ENCODE results near the gene IL17C.

Gene IL17C

DNA sequence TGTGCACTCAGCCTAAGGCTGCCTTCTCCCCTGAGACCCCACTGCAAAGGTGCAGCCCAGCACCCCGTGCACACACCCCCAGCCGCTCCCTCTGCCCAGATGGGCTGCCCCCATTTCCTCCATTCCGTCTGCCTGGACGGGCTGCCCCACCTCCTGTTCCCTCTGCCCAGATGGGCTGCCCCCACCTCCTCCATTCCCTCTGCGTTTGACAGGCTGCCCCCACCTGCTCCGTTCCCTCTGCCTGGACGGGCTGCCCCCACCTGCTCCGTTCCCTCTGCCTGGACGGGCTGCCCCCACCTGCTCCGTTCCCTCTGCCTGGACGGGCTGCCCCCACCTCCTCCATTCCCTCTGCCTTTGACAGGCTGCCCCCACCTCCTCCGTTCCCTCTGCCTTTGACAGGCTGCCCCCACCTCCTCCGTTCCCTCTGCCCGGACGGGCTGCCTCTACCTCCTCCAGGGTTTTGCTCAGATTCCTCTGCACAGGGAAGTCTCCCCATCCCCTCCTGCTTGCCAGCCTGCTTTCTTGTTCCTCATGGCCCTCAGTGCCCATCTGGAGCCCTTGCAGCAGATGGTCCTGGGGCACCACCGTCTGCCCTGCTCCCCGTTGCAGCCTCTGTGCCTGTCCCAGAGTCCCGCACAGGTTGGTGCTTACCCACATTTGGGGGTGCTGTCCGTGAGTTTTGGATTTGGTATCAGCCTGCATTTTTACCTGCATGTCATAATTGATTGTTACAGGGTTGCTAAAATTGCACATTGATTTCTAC, 23.4 kb upstream of the IL17C start:
- peaks cover 97% of the 10 kb centered on the region for H3K36me3 Mint-ChIP-seq (ENCODE audit: low read depth)
- no peak overlapping the region for H3K27ac Mint-ChIP-seq
- no peak overlapping the region for H3K4me3 Mint-ChIP-seq
- H3K9me3 Mint-ChIP-seq = no peaks in the 10 kb centered on the region
- intact Hi-C loops (cut with micrococcal nuclease) = no loop called here
- H3K27me3 Mint-ChIP-seq = no peaks in the 10 kb centered on the region
- peaks cover 5% of the 10 kb centered on the region for H3K4me1 Mint-ChIP-seq (ENCODE audit: low read depth)

DNA sequence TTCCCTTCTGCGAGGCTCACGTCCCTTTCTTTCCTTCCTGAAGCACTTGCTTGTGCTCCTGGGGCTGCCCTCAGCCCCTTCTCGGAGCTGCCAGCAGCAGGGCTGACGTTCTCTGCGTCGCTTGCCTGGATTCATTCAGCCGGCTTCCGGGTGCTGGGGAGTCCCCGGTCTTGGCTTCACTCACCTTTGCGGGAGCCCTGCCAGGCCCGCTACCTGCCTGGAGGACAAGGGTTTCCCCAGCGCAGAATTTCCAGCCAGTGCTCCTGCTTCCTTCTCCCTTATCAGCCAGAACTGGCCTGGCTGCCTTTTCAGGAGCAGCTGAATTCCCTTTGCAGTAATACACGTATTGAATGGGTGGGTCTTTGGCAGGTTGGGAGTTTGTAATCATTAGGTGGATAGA, 22.1 kb upstream of the IL17C start:
- intact Hi-C loops (cut with micrococcal nuclease) = no loop called here

DNA sequence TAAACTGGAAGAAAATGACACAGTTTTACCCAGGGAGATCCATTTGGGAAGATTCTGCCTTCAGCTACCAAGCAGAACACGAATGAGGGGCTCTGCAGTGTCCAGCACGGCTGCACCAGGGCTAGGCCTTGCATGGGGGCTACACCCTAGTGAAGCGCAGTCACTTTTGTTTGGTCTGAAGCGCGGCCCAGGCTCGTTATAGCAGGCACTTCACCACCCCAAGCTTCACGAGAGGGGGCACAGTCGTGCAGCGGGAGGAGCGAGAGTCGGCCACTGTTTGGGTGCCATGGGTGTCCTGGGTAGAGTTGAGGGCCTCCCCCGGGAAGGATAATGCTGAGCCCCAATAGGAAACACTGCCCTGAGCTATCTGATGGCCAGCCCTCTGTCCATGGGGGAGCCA, 21.6 kb upstream of the IL17C start:
- Mint-ChIP-seq H3K27me3 (no peaks in the 10 kb centered on the region), H3K36me3 (ENCODE audit: low read depth) (peaks cover 89% of the 10 kb centered on the region), H3K4me3 (no peak overlapping the region), H3K9me3 (no peaks in the 10 kb centered on the region), H3K27ac (no peak overlapping the region), H3K4me1 (ENCODE audit: low read depth) (peaks cover 5% of the 10 kb centered on the region)
- intact Hi-C loops (cut with micrococcal nuclease) = no loop called here

More for the DNA sequence above, 22.1 kb upstream of the IL17C start:
- H3K27me3 Mint-ChIP-seq = no peaks in the 10 kb centered on the region
- no peaks in the 10 kb centered on the region for H3K9me3 Mint-ChIP-seq
- H3K27ac Mint-ChIP-seq = no peak overlapping the region
- peaks cover 5% of the 10 kb centered on the region for H3K4me1 Mint-ChIP-seq (ENCODE audit: low read depth)
- H3K36me3 Mint-ChIP-seq (ENCODE audit: low read depth) = peaks cover 92% of the 10 kb centered on the region
- H3K4me3 Mint-ChIP-seq = no peak overlapping the region

DNA sequence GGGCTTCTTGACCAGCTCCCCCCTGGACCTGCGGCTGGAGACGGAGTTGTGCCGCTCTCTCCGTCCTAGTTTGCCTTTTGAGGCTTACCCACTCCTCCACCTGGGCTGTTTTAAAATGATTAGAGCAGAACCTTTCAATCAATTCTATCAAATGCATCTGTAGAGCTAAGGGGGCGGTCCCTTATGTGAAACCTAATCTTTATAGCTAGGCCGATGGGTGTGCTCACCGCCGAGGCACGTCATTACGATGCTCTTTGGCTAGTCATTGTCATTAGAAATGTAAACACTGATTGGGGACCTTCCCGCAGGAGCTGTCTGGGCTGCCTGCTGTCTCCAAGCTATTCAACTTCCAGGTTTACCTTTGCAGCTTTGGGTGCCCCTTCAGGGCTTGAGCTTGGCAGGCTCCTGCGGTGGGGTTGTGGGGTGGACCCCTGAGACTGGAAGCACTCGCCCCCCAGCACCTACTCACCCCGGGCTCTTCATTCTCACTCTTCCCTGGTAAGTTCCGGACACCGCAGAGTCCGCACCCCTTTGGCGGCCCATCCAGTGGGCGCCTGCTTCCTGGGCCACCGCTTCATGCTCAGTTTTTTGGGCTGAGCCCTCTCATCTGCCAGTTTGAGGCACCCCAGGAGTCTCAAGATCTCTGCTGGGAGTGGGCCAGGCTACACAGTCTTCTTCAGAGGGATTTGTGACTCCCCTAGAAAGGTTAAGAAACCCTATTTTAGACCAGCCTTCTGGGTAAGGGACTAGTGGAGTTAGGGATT, 20.9 kb upstream of the IL17C start:
- no peaks in the 10 kb centered on the region for H3K27me3 Mint-ChIP-seq
- H3K36me3 Mint-ChIP-seq (ENCODE audit: low read depth) = peaks cover 91% of the 10 kb centered on the region
- no peaks in the 10 kb centered on the region for H3K9me3 Mint-ChIP-seq
- no peak overlapping the region for H3K4me3 Mint-ChIP-seq
- H3K27ac Mint-ChIP-seq = peak overlapping the region; percentile 20
- intact Hi-C loops (cut with micrococcal nuclease) = no loop called here
- H3K4me1 Mint-ChIP-seq (ENCODE audit: low read depth) = peaks cover 5% of the 10 kb centered on the region

DNA sequence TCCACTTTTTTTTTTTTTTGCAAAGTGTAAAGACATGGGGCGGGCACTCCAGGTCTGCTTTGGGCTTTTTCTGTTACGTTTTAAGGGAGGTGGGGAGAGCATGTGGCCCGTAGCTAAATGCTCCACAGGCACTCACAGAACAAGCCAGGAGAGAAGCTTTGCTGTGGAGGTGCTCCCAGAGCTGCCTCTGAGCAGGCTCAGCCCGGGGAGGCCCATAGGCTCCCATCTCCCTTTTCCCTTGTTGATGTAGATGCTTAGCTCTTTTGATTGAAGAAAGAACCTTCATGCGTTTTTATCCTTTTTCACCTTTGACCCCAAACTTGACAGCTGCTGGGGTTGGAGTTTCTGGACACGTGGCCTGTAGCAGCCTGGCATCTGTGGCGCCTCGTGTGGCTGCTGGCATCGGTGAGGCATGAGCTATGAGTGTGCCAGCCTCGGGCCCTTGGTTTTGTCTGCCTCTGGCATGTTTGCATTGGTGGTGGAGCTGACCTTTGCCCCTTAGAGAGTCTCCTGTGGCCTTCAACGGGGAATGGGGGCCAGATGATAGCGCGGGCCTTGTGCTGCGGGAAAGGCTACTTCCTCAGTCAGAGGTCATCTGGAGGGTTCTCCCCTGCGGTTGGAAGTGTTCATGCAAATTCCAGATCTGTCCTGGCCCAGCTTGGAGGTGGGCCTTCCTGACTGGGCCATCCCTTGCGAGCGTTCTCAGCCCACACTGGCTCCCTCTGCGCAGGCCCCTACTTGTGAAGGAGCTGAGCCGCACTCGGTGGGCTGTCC, 20.0 kb upstream of the IL17C start:
- H3K9me3 Mint-ChIP-seq = no peaks in the 10 kb centered on the region
- no peak overlapping the region for H3K4me3 Mint-ChIP-seq
- H3K36me3 Mint-ChIP-seq (ENCODE audit: low read depth) = peaks cover 92% of the 10 kb centered on the region
- H3K27ac Mint-ChIP-seq = peak overlapping the region; percentile 20
- no peaks in the 10 kb centered on the region for H3K27me3 Mint-ChIP-seq
- peaks cover 5% of the 10 kb centered on the region for H3K4me1 Mint-ChIP-seq (ENCODE audit: low read depth)
- intact Hi-C loops (cut with micrococcal nuclease) = no loop called here

DNA sequence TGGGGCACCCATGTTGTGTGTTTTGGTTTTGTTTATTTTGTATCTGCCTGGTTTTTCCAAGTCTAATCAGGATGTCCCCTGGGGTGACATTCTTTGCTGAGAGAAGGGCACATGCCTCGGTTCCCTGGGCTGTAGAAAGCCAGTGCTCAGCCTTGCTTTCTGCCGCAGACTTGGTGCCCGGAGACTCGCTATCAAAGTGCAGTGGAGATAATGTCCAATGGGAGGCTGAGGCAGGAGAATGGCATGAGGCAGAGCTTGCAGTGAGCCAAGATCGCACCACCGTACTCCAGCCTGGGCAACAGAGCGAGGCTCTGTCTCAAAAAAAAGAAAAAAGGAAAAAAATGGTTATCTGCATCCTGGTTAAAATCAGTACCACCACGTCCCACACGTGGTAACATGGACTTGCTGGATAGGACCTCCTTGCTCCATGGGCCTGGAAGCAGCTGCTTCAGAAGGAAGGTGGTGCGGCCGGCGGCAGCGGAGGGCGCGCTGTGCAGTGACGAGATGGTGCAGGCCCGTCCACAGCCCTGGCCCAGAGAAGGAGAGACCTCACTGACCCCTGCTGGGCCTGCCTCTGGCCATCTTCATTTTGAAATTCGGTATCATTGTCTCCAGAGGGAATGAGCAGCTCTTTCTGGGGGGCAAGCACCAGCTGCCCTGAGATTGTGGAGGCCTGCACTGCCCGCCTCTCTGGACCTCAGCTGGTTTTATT, 19.3 kb upstream of the IL17C start:
- H3K9me3 Mint-ChIP-seq = no peaks in the 10 kb centered on the region
- H3K4me3 Mint-ChIP-seq = no peak overlapping the region
- H3K27ac Mint-ChIP-seq = no peak overlapping the region
- H3K27me3 Mint-ChIP-seq = no peaks in the 10 kb centered on the region
- peaks cover 4% of the 10 kb centered on the region for H3K4me1 Mint-ChIP-seq (ENCODE audit: low read depth)
- intact Hi-C loops (cut with micrococcal nuclease) = no loop called here
- peaks cover 92% of the 10 kb centered on the region for H3K36me3 Mint-ChIP-seq (ENCODE audit: low read depth)

DNA sequence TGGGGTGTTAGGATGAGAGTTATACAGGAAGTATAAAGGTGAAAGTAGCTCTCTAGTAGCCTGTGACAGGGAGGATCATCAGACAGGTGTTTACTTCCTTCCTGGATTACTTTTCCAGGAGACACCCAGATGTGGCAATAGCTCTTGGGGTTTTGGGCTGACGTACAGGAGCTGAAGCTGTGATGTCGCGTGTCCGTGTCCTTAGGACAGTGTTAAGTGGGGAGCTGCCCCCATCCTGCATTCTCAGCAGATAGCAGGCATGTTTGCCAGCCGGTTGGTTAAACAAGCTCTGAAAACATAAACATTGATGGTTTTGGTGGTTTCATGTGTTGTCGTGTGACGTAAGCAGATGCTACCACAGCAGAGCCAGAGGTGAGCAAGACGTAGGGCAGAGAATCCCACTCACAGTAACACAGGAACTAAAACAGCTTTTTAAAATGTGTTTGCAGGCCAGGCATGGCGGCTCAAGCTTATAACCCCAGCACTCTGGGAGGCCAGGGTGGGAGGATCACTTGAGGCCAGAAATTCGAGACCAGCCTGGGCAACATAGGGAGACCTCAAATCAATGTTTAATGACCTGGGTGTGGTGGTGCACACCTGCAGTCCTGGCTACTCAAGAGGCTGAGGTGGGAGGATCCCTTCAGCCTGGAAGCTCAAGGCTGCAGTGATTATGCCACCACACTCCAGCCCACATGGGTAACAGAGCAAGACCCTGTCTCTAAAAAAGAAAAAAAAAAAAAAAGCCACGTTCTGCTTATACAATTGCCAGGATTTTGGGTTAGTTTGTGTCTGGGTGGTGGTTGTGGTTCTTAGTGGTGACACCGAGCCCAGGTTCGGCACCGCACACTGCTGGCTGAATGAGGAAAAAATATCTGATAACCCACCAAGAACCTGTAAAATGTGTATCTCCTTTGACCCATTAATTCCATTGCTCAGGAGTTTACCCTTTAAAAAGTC, 18.2 kb upstream of the IL17C start:
- H3K9me3 Mint-ChIP-seq = no peaks in the 10 kb centered on the region
- peaks cover 92% of the 10 kb centered on the region for H3K36me3 Mint-ChIP-seq (ENCODE audit: low read depth)
- no peaks in the 10 kb centered on the region for H3K27me3 Mint-ChIP-seq
- H3K4me1 Mint-ChIP-seq (ENCODE audit: low read depth) = no peaks in the 10 kb centered on the region
- intact Hi-C loops (cut with micrococcal nuclease) = no loop called here
- H3K4me3 Mint-ChIP-seq = no peak overlapping the region
- no peak overlapping the region for H3K27ac Mint-ChIP-seq

DNA sequence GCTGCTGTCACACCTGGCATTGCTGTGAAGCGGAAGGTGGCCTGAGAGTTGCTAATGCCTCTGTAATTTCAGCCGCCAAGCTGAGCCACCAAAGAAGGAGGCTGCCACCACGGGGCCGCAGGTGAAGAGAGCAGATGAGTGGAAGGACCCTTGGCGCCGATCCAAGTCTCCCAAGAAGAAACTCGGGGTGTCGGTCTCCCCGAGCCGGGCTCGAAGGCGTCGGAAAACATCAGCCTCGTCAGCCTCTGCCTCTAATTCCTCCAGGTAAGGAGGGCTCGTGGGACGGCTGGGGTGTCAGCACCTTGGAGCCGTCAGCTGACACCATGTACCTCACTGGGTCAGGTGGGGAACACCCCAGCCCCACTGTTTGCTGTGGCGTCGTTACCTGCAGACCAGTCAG, 16.2 kb upstream of the IL17C start:
- Mint-ChIP-seq H3K9me3 (no peaks in the 10 kb centered on the region), H3K4me1 (ENCODE audit: low read depth) (no peaks in the 10 kb centered on the region), H3K4me3 (no peak overlapping the region), H3K27ac (no peak overlapping the region), H3K36me3 (ENCODE audit: low read depth) (peaks cover 92% of the 10 kb centered on the region), H3K27me3 (no peaks in the 10 kb centered on the region)
- intact Hi-C loops (cut with micrococcal nuclease) = no loop called here

DNA sequence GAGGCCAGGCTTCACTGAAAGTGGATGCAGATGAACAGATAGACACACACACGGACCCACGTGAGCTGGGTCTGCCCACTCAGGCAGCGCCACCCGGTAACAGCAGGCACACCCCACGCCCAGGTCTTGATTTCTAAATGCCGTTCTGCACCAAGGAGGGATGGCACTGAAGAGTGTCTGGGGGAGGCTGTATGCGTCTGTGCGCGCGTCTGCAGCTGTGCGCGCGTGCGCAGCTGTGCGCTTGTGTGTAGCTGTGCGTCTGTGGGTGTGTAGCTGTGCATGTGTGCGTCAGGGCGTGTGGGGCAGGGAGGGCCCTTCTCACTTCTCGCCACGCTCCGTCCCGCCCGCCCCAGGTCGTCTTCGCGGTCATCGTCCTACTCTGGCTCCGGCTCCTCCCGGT, 15.5 kb upstream of the IL17C start:
- Mint-ChIP-seq H3K4me1 (ENCODE audit: low read depth) (no peaks in the 10 kb centered on the region), H3K27me3 (no peaks in the 10 kb centered on the region), H3K9me3 (no peaks in the 10 kb centered on the region), H3K36me3 (ENCODE audit: low read depth) (peaks cover 92% of the 10 kb centered on the region), H3K4me3 (no peak overlapping the region), H3K27ac (no peak overlapping the region)
- intact Hi-C loops (cut with micrococcal nuclease) = no loop called here

DNA sequence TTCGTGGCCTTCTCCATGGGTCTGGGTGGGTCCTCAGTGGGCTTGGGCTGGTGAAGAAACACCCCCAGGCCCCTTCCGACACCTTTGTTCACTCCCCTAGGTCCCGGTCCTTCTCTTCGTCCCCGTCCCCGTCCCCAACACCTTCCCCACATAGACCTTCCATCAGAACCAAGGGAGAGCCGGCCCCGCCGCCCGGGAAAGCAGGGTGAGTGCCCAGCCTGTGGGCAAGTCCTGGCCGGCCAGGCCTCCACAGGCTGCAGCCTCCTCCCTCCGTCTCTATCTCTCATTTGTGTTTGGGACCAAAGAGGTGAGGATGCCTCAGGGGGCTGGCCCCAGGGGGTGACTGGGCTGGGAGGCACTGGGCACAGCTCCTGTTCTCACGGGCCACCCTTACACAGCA, 14.5 kb upstream of the IL17C start:
- no peaks in the 10 kb centered on the region for H3K9me3 Mint-ChIP-seq
- no peak overlapping the region for H3K27ac Mint-ChIP-seq
- no peaks in the 10 kb centered on the region for H3K4me1 Mint-ChIP-seq (ENCODE audit: low read depth)
- H3K4me3 Mint-ChIP-seq = no peak overlapping the region
- peaks cover 92% of the 10 kb centered on the region for H3K36me3 Mint-ChIP-seq (ENCODE audit: low read depth)
- no peaks in the 10 kb centered on the region for H3K27me3 Mint-ChIP-seq
- intact Hi-C loops (cut with micrococcal nuclease) = no loop called here

DNA sequence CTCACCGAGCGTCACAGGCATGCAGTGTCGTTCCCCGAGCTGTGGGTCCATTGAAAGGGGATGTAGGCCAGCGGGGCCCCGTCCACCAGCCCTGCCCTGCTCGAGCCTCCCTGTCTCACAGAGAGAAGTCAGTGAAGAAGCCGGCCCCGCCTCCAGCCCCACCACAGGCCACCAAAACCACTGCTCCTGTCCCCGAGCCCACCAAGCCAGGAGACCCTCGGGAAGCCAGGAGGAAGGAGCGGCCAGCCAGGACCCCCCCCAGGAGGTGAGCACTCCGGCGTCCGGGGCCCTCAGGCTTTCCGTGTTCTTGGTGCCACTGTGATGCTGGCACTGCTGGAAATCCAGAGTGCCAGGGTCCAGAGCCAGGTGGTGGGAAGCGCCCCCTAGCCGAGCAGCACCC, 13.9 kb upstream of the IL17C start:
- Mint-ChIP-seq H3K36me3 (ENCODE audit: low read depth) (peaks cover 90% of the 10 kb centered on the region), H3K9me3 (no peaks in the 10 kb centered on the region), H3K27ac (no peak overlapping the region), H3K4me1 (ENCODE audit: low read depth) (no peaks in the 10 kb centered on the region), H3K4me3 (no peak overlapping the region), H3K27me3 (no peaks in the 10 kb centered on the region)
- intact Hi-C loops (cut with micrococcal nuclease) = no loop called here

DNA sequence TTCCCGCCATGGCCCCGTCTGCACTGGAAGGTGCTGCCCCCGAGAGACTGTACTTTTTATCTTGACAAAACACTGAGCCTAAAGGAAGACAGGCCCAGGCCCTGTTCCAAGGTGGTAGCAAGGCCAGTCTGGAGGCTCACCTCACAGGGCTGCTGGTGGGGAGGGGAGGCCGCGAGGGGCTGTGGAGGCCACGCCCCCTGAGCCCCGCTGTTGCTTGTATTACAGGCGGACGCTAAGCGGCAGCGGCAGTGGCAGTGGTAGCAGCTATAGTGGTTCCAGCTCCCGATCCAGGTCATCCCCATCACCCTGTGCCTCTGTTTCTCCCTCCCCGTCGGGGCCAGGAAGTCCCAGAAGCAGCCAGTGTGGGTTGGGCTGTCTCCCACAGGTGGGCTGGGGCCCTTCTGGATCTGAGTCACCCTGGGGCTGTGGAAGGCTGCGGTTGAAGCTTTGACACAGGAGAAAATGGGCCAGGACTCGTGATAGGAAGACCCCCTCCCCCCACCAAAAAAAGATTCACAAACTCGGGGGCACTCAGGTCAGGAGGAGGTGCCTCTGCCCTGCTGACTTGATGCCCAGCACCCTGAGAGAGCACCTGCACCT, 13.3 kb upstream of the IL17C start:
- Mint-ChIP-seq H3K27ac (no peak overlapping the region), H3K4me1 (ENCODE audit: low read depth) (no peaks in the 10 kb centered on the region), H3K27me3 (no peaks in the 10 kb centered on the region), H3K4me3 (no peak overlapping the region), H3K9me3 (no peaks in the 10 kb centered on the region), H3K36me3 (ENCODE audit: low read depth) (peaks cover 90% of the 10 kb centered on the region)
- intact Hi-C loops (cut with micrococcal nuclease) = no loop called here

DNA sequence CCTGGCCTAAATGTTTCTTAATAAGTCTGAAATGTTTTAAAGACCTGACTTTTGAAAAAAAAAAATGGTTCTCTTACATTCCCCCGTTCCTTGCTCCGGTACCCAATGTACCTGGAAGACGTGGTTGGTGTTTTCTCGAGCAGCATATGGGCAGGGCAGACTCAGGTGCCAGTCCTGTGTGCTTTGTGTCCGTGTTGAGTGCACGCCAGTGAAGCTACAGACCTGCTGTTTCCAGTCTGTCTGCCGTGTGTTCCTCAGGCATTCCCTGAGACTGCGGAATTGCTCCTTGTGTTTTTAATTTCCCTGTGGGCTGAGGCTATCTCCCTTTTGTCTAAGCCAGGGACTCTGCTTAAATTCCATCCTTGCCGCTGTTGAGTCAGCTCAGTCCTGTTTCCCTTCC, 11.7 kb upstream of the IL17C start:
- Mint-ChIP-seq H3K36me3 (ENCODE audit: low read depth) (peaks cover 98% of the 10 kb centered on the region), H3K9me3 (no peaks in the 10 kb centered on the region), H3K27ac (no peak overlapping the region), H3K4me3 (no peak overlapping the region), H3K4me1 (ENCODE audit: low read depth) (peaks cover 9% of the 10 kb centered on the region), H3K27me3 (no peaks in the 10 kb centered on the region)
- intact Hi-C loops (cut with micrococcal nuclease) = no loop called here

All from dendritic cell treated with granulocyte-macrophage colony-stimulating factor and Interleukin-4, amounts not matched to agents 40 ng/mL and 50 ng/mL, for 4 days (primary cell).